T-cell (primary cell): ENCODE measurements around the gene C5AR2. TPM values are rescaled to one million over a fixed set of nuclear protein-coding genes. Genes with fewer than 3 reads are reported as not detected.

ENCODE experiments used
- ATAC-seq, 4 experiments: fragments of 200-7000 bp in 3 of 4; fragments of 150-1000 bp in 1 of 4; cut with Tn5 transposase; replicated peaks in 1 of 4; 1 replicate in 3 of 4; 2 replicates in 1 of 4; pipeline ENCODE4 v1.10.0; 2021; ENCODE audit warnings: moderate library complexity in 3 of 4, mild to moderate bottlenecking in 2 of 4, moderate number of reproducible peaks in 1 of 4
- CTCF ChIA-PET, 2 donors: fragments of 300-600 bp; sonication (Branson Sonifier 250); formaldehyde crosslinking; loops; one replicate each; lab custom pipeline; 2022; ENCODE audit warnings: antibody characterized with exemption in 2 of 2; lab: Charles Lee
- POLR2A ChIA-PET, 2 donors: fragments of 300-600 bp; sonication (Branson Sonifier 250); formaldehyde crosslinking; loops; one replicate each; lab custom pipeline; 2022; ENCODE audit warnings: antibody characterized with exemption in 2 of 2; lab: Charles Lee
- DNase-seq, 35 experiments: peaks; one replicate each; pipeline versions ENCODE4 v3.0.0 to v3.0.0-alpha.2; 2013 to 2023
- H3K27ac ChIP-seq: one replicate; pipeline ENCODE4 v1.5.1; 2013; ENCODE audit warnings: low read length
- H3K27me3 ChIP-seq, 2 experiments: replicated peaks in 1 of 2; 1 replicate in 1 of 2; 2 replicates in 1 of 2; pipeline versions ENCODE4 v1.6.1 to v1.7.0; 2013; ENCODE audit warnings: low read length in 1 of 2, mixed read lengths in 1 of 2; ENCODE audit not compliant: control insufficient read depth in 2 of 2, insufficient read depth in 2 of 2; ENCODE audit errors: extremely low read depth in 1 of 2
- H3K36me3 ChIP-seq, 2 donors: 1 replicate in 1 of 2; 2 replicates in 1 of 2; pipeline versions ENCODE4 v1.6.1 to v1.7.0; 2013; ENCODE audit warnings: low read length in 1 of 2; ENCODE audit not compliant: control insufficient read depth in 2 of 2, insufficient read depth in 1 of 2; ENCODE audit errors: extremely low read depth in 1 of 2
- H3K4me1 ChIP-seq, 2 experiments: 1 replicate in 1 of 2; 2 replicates in 1 of 2; pipeline versions ENCODE4 v1.6.1 to v1.7.0; 2013; ENCODE audit warnings: low read length in 2 of 2, mixed read lengths in 1 of 2; ENCODE audit not compliant: insufficient read depth in 2 of 2, control insufficient read depth in 1 of 2; ENCODE audit errors: extremely low read depth in 1 of 2
- H3K4me3 ChIP-seq, 2 donors: 1 replicate in 1 of 2; 2 replicates in 1 of 2; pipeline versions ENCODE4 v1.5.1 to v1.7.0; 2013; ENCODE audit warnings: mild to moderate bottlenecking in 2 of 2, low read length in 1 of 2, moderate library complexity in 1 of 2; ENCODE audit not compliant: control insufficient read depth in 1 of 2; ENCODE audit errors: extremely low read depth in 1 of 2
- H3K9me3 ChIP-seq: 2 replicates; pipeline ENCODE4 v1.7.0; 2013
- H3K27ac Mint-ChIP-seq, 2 donors: one replicate each; pipeline ENCODE4 v1.8.0; 2020 to 2021; ENCODE audit warnings: mild to moderate bottlenecking in 2 of 2, mixed read lengths in 2 of 2
- H3K27me3 Mint-ChIP-seq, 2 donors: one replicate each; pipeline ENCODE4 v1.8.0; 2021 to 2022; ENCODE audit warnings: mixed read lengths in 2 of 2
- H3K36me3 Mint-ChIP-seq: one replicate; pipeline ENCODE4 v1.8.0; 2021; ENCODE audit warnings: mixed read lengths
- H3K4me1 Mint-ChIP-seq, 3 donors: one replicate each; pipeline ENCODE4 v1.8.0; 2020 to 2022; ENCODE audit warnings: mixed read lengths in 3 of 3, mild to moderate bottlenecking in 1 of 3
- H3K4me3 Mint-ChIP-seq, 3 donors: one replicate each; pipeline ENCODE4 v1.8.0; 2020 to 2022; ENCODE audit warnings: mild to moderate bottlenecking in 3 of 3, mixed read lengths in 3 of 3, moderate library complexity in 3 of 3
- H3K9me3 Mint-ChIP-seq, 3 donors: one replicate each; pipeline ENCODE4 v1.8.0; 2020 to 2022; ENCODE audit warnings: mixed read lengths in 3 of 3
- WGBS: methylation state at CpG from one replicate; pipeline ENCODE4 v1.1.5; 2013; ENCODE audit warnings: missing lambda C conversion rate; ENCODE audit not compliant: insufficient coverage; 5-methylcytosine and 5-hydroxymethylcytosine counted together
- total RNA-seq, 35 experiments: library from RNA in 6 of 35; stranded (reverse) in 6 of 35; fragments of 120-200 nt in 1 of 35; gene quantifications; one replicate each; pipeline versions ENCODE4 v1.2.1 to v1.2.4 and lab custom pipeline; 2013 to 2026

C5AR2 gene
- total RNA-seq, 5 donors from 2014 or later (not counting 1 experiment from before 2014, with no cell fraction given), result 0.40 to 1.5 (median 0.79) TPM

DNA sequence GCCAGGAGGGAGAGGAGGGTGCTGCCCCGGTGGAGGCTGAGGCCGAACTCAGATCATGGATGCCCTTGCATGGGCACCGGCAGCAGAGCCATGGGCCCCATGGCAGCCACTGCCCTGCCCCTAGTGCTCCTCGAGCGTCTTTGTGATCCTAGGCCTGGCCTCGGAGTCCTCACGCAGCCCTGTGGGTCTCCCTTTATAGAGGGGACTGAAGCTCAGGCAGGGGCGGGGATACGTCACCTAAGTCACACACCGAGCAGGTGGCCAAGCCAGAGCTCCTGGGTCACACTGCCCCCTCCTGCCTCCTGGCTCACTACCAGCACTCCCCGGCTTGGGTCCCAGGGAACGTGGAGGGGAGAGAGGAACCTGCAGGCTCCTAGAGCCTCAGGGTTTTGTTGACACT is 45.8 kb downstream of the C5AR2 start:
- H3K27me3 ChIP-seq, result no peaks in the 10 kb centered on the region
- POLR2A ChIA-PET, result no interaction called here
- no peak overlapping the region for H3K27ac ChIP-seq
- H3K4me3 ChIP-seq, result no peak overlapping the region
- no peaks in the 10 kb centered on the region for H3K9me3 Mint-ChIP-seq
- peaks cover 45 to 78% of the 10 kb centered on the region in 2 donors for H3K36me3 ChIP-seq
- H3K4me1 Mint-ChIP-seq, result peaks cover 12 to 14% (median 13%) of the 10 kb centered on the region in 3 donors
- ATAC-seq (no peak), DNase-seq (no peak)
- peaks cover 0 to 29% of the 10 kb centered on the region in 2 experiments for H3K4me1 ChIP-seq
- no peak overlapping the region for H3K27ac Mint-ChIP-seq
- H3K36me3 Mint-ChIP-seq, result peaks cover 25% of the 10 kb centered on the region
- no peak overlapping the region for H3K4me3 Mint-ChIP-seq
- CTCF ChIA-PET, result interaction anchor here in 1 of 2 donors (1.0 kb wide), 1 partner anchor 11 kb away, joined by 3 read pairs; no protein-coding TSS in a partner anchor
- no peaks in the 10 kb centered on the region for H3K27me3 Mint-ChIP-seq
- 97% methylated on average over 5 of the region's 12 CpGs for WGBS
- H3K9me3 ChIP-seq, result no peaks in the 10 kb centered on the region

GRCh38 chr19:47378246-47378645 is 46.3 kb downstream of the C5AR2 start:
- H3K4me1 ChIP-seq, result peaks cover 0 to 29% of the 10 kb centered on the region in 2 experiments
- H3K4me3 ChIP-seq, result no peak overlapping the region
- H3K27ac Mint-ChIP-seq, result no peak overlapping the region
- H3K9me3 Mint-ChIP-seq, result no peaks in the 10 kb centered on the region
- no peak overlapping the region for H3K27ac ChIP-seq
- no peak for ATAC-seq
- no peaks in the 10 kb centered on the region for H3K9me3 ChIP-seq
- peaks cover 25% of the 10 kb centered on the region for H3K36me3 Mint-ChIP-seq
- WGBS, result 92% methylated on average over 8 of the region's 11 CpGs
- H3K36me3 ChIP-seq, result peaks cover 45 to 74% of the 10 kb centered on the region in 2 donors
- H3K27me3 Mint-ChIP-seq, result no peaks in the 10 kb centered on the region
- no peaks in the 10 kb centered on the region for H3K27me3 ChIP-seq
- CTCF ChIA-PET, result interaction anchor here in 1 of 2 donors (1.0 kb wide), 1 partner anchor 10 kb away, joined by 3 read pairs; no protein-coding TSS in a partner anchor
- H3K4me3 Mint-ChIP-seq, result no peak overlapping the region
- peaks cover 14 to 16% (median 15%) of the 10 kb centered on the region in 3 donors for H3K4me1 Mint-ChIP-seq
- no peak for DNase-seq
- POLR2A ChIA-PET, result no interaction called here

DNA sequence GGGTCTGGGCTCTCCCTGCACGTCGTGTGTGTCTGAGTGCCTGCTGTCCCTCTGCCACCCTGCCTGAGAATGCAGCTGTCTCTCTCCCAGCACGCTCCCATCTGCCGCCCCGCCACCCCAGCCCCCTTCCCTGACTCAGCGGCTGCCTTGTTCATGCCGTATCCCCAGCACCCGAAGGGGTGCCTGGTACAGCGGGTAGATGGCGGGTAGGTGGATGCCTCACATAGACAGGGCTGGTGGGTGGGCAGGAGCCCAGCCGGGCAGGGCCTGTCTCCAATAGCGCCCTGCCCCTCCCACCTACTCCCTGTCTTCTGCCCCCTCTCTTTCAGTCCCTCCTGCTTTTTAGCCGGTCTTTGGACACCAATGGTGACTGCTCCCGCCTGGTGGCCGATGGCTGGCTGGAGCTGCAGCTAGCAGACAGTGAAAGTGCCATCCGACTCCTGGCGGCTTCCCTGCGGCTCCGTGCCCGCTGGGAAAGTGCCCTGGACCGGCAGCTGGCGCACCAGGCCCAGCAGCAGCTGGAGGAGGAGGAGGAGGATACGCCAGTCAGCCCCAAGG is 47.5 kb downstream of the C5AR2 start:
- Histone ChIP-seq H3K36me3 (peaks cover 44 to 62% of the 10 kb centered on the region in 2 donors), H3K27me3 (no peaks in the 10 kb centered on the region), H3K4me3 (no peak overlapping the region), H3K9me3 (no peaks in the 10 kb centered on the region), H3K27ac (no peak overlapping the region), H3K4me1 (peaks cover 0 to 29% of the 10 kb centered on the region in 2 experiments)
- ChIA-PET POLR2A (no interaction called here), CTCF (no interaction called here)
- DNase-seq (no peak), ATAC-seq (no peak)
- Mint-ChIP-seq H3K4me1 (peaks cover 14 to 21% (median 18%) of the 10 kb centered on the region in 3 donors), H3K9me3 (no peaks in the 10 kb centered on the region), H3K27ac (no peak overlapping the region), H3K27me3 (no peaks in the 10 kb centered on the region), H3K36me3 (peaks cover 23% of the 10 kb centered on the region), H3K4me3 (no peak overlapping the region)
- WGBS, result 96% methylated on average over 16 of the region's 23 CpGs

- WGBS, result 100% methylated on average over 5 of the region's 6 CpGs
- no peaks in the 10 kb centered on the region for H3K27me3 Mint-ChIP-seq
Measured at GRCh38 chr19:47380559-47380958, 48.6 kb downstream of the C5AR2 start.

DNA sequence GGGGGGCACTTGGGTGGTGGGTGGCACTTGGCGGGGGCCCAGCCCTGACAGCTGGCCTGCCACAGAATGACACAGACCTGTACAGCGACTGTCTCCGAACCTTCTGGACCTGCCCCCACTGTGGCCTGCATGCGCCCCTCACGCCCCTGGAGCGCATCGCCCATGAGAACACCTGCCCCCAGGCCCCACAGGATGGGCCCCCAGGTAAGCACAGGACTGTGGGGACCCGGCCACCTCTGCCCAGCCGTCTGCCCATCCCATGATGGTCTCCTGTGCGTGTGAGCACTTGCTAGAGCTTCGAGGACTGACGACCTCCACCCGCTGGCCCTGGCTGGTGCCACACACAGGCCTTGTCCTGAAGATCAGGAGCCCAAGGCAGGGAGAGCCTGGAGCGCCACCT is 49.1 kb downstream of the C5AR2 start:
- peak overlapping the region in 1 of 2 donors; percentile 83 for H3K27ac Mint-ChIP-seq
- ChIA-PET POLR2A (no interaction called here), CTCF (interaction anchor here in 1 of 2 donors (1.1 kb wide), 1 partner anchor 32 kb away, joined by 3 read pairs; the partner anchor contains the start of gene DHX34)
- H3K9me3 Mint-ChIP-seq, result no peaks in the 10 kb centered on the region
- Histone ChIP-seq H3K27ac (peak overlapping the region; percentile 54), H3K27me3 (no peaks in the 10 kb centered on the region), H3K36me3 (peaks cover 29 to 47% of the 10 kb centered on the region in 2 donors), H3K4me1 (peaks cover 0 to 29% of the 10 kb centered on the region in 2 experiments), H3K9me3 (no peaks in the 10 kb centered on the region), H3K4me3 (no peak overlapping the region)
- DNase-seq (no peak), ATAC-seq (no peak)
- H3K4me3 Mint-ChIP-seq, result no peak overlapping the region
- no peaks in the 10 kb centered on the region for H3K27me3 Mint-ChIP-seq
- 96% methylated on average over 14 of the region's 14 CpGs for WGBS
- H3K36me3 Mint-ChIP-seq, result peaks cover 18% of the 10 kb centered on the region
- peaks cover 14 to 21% (median 18%) of the 10 kb centered on the region in 3 donors for H3K4me1 Mint-ChIP-seq

More at GRCh38 chr19:47380559-47380958, 48.6 kb downstream of the C5AR2 start:
- DNase-seq, result no peak
- ChIA-PET POLR2A (no interaction called here), CTCF (no interaction called here)
- Mint-ChIP-seq H3K36me3 (peaks cover 20% of the 10 kb centered on the region), H3K4me3 (no peak overlapping the region), H3K4me1 (peaks cover 14 to 21% (median 18%) of the 10 kb centered on the region in 3 donors), H3K9me3 (no peaks in the 10 kb centered on the region), H3K27ac (no peak overlapping the region)
- peaks cover 0 to 29% of the 10 kb centered on the region in 2 experiments for H3K4me1 ChIP-seq
- no peak for ATAC-seq
- H3K4me3 ChIP-seq, result no peak overlapping the region
- H3K36me3 ChIP-seq, result peaks cover 35 to 53% of the 10 kb centered on the region in 2 donors
- H3K27ac ChIP-seq, result no peak overlapping the region
- no peaks in the 10 kb centered on the region for H3K27me3 ChIP-seq
- no peaks in the 10 kb centered on the region for H3K9me3 ChIP-seq

GRCh38 chr19:47381653-47382279 is 49.8 kb downstream of the C5AR2 start:
- no peaks in the 10 kb centered on the region for H3K27me3 Mint-ChIP-seq
- peaks cover 17% of the 10 kb centered on the region for H3K36me3 Mint-ChIP-seq
- Histone ChIP-seq H3K27me3 (no peaks in the 10 kb centered on the region), H3K9me3 (no peaks in the 10 kb centered on the region), H3K4me1 (peaks cover 0 to 29% of the 10 kb centered on the region in 2 experiments), H3K4me3 (no peak overlapping the region), H3K36me3 (peaks cover 29 to 41% of the 10 kb centered on the region in 2 donors), H3K27ac (peak overlapping the region; percentile 54)
- ChIA-PET CTCF (interaction anchor here in 1 of 2 donors (0.5 to 1.7 kb wide), 4 partner anchors 10 to 1036 kb away, joined by 3 to 7 read pairs (median 4); partner anchors contain the start of gene DHX34), POLR2A (no interaction called here)
- H3K4me3 Mint-ChIP-seq, result peak overlapping the region in 1 of 3 donors; percentile 51
- peaks cover 14 to 21% (median 18%) of the 10 kb centered on the region in 3 donors for H3K4me1 Mint-ChIP-seq
- peak in 27 of 35 experiments; percentile 8 to 57 (median 28) for DNase-seq
- H3K27ac Mint-ChIP-seq, result peak overlapping the region; percentile 68 to 83
- peak; percentile 60 to 82 (median 73) for ATAC-seq
- H3K9me3 Mint-ChIP-seq, result no peaks in the 10 kb centered on the region
- 9% methylated on average over 8 of the region's 11 CpGs for WGBS
